GM19468 (cell line): ENCODE measurements around the gene SAC3D1.

ENCODE experiments used
- ATAC-seq: cut with Tn5 transposase; IDR thresholded peaks from one replicate; pipeline ENCODE4 v1.9.1; 2021; ENCODE audit warnings: mild to moderate bottlenecking, moderate library complexity, moderate number of reproducible peaks; ENCODE audit not compliant: unreplicated experiment; ENCODE audit errors: extremely low read depth

SAC3D1 gene

DNA sequence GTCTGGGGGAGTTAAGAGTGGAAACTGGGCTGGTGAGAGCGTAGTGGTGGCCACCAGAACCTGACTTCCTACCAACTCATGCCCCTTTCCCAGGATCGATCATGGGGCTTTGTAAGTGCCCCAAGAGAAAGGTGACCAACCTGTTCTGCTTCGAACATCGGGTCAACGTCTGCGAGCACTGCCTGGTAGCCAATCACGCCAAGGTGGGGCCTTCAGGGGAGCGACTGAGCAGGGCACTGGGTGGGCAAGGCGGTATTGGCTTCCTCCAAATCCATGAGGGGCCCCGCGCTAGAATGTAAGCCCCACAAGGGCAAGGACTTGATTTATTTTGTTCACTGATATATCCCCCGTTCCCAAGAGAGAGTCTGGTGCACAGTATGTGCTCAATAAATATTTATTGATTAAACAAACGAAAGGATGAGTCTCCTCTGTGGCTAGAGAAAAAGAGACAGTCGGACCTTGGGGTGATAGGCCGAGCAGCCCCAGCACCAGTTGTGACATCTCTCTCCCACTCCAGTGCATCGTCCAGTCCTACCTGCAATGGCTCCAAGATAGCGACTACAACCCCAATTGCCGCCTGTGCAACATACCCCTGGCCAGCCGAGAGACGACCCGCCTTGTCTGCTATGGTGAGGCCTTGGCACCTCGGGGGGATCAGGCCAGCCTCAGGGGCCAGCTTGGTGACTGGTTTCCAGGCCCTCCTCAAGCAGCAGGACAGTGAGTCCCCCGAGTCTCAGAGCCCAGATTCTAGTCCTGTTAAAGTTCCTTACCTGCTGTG, 43.8 kb downstream of the SAC3D1 start:
- ATAC-seq, result no peak

DNA sequence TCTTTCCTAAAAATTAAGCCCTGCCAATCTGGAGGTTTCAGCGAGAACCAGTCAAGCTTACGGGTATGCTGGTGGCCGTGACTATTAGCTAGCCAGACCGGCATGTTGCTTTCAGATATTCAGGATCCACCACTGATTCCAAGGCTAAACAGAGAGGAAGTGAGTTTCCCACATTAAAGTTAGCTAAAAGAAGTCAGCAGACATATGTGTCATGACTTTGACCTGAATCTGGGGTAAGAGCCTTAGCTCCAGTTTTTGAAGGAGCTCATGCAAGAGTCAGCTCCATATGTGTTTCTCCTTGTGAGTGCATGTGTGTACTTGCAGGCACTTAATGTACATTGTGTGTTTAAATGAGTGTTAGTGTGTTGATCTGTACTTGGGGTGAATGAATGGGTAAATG, 44.4 kb downstream of the SAC3D1 start:
- no peak for ATAC-seq

DNA sequence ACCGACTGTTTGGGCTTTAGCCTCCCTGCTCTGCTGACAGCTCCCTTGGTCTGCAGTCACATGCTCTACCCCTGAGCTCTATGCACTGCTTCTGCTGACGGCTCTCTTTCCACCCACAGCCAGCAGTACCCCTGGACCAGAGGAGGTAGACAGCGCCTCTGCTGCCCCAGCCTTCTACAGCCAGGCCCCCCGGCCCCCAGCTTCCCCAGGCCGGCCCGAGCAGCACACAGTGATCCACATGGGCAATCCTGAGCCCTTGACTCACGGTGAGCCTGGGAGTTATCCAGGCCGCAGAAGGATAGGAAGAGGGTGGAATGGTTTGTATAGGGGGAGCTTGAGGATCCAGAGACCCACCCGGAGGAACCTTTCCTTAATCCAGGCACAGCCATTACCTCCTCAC, 45.8 kb downstream of the SAC3D1 start:
- ATAC-seq, result no peak

- ATAC-seq, result no peak
Measured at GRCh38 chr11:65087216-65087615, 46.2 kb downstream of the SAC3D1 start.

- ATAC-seq, result no peak
Measured at GRCh38 chr11:65087827-65088226, 46.8 kb downstream of the SAC3D1 start.

- no peak for ATAC-seq
Measured at GRCh38 chr11:65089621-65090020, 48.6 kb downstream of the SAC3D1 start.

- ATAC-seq, result no peak
Measured at GRCh38 chr11:65090628-65091027, 49.6 kb downstream of the SAC3D1 start.
